GM21825 (cell line): ENCODE measurements around the gene CAMKK1.

Experiments
- ATAC-seq: cut with Tn5 transposase; IDR thresholded peaks from one replicate; pipeline ENCODE4 v1.9.1; 2021; ENCODE audit warnings: mild to moderate bottlenecking, moderate library complexity; ENCODE audit not compliant: unreplicated experiment

Gene CAMKK1

DNA sequence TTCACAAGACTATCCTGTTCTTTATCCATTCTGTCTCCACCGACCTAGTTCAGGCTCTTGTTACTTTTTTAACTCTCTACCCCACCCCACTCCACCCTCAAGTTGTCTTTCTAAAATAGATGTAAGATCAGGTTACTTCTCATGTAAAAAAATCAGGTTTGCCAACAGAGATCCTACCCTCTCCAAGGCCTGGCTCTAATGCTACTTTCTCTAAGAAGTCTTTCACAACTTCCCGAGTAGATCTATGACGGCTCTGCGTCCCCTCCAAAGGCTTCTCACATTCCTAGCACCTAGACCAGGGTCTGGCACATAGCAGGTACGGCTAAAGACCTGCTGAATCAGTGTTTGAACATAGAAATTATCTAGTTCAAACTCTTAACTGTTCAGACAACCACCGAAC lies 77.7 kb downstream of the CAMKK1 start:
- no peak for ATAC-seq

DNA sequence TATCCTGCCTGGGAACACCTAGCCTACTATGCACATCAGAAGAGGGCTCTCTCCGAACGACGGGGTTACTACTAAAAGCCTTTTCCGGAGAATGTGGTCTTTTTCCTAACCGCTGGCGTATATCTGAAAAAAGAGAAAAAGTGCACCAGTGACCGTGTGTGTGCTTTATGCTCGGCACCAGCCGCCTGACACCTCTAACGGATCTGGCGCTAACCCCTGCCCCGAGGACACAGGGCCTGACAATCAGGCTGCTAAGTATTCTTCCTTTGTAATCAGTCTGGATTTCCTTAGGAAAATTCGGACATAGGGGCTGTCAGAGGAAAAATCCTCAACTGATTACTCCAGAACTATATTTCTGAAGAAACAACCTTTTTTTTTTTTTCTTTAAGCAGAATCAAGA lies 78.5 kb downstream of the CAMKK1 start:
- ATAC-seq, result no peak

GRCh38 chr17:3813171-3813570 lies 79.7 kb downstream of the CAMKK1 start:
- no peak for ATAC-seq

DNA sequence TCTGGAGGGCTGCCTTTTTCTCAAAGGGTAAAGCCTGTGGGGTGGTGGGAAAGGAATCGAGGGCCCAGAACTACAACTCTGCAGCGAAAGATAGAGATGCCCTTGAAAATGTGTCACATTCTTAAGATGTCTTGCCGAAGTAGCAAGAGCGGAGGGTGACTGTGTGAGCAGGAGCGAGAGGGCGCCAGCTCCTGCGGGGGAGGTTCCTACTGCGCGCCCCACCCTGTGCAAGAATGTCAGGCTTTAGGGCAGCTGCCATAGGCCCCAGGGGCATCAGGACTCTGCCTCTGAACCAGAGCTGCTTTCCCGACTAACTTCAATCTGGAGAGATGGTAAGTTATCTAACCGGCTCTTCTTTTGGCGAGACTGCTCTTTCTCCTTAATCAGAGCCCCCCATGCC lies 80.1 kb downstream of the CAMKK1 start:
- ATAC-seq, result no peak

- ATAC-seq, result no peak
Measured at GRCh38 chr17:3812284-3812683, 80.6 kb downstream of the CAMKK1 start.
